ENCODE results near the gene YWHAH.

The YWHAH gene

GRCh38 chr22:31938296-31938695, 6.0 kb upstream of the YWHAH start:
- ATAC-seq, result no peak
- TF ChIP-seq SNAI2 (CRISPR knock-in tag; IDR thresholded peaks at IDR 0.05) (no peak), OSR1 (CRISPR knock-in tag; IDR thresholded peaks at IDR 0.05) (no peak), ESRRG (CRISPR knock-in tag; IDR thresholded peaks at IDR 0.05) (no peak), TCF4 (CRISPR knock-in tag; IDR thresholded peaks at IDR 0.05; ENCODE audit: borderline replicate concordance) (no peak), GLIS3 (CRISPR knock-in tag; IDR thresholded peaks at IDR 0.05) (no peak), CSRNP3 (CRISPR knock-in tag; IDR thresholded peaks at IDR 0.05) (no peak), ZFP30 (CRISPR knock-in tag; IDR thresholded peaks at IDR 0.05) (no peak), ZNF565 (CRISPR knock-in tag; conservative IDR thresholded peaks at IDR 0.05; ENCODE audit: low read depth) (no peak)
- TF ChIP-seq, protein P1, sequence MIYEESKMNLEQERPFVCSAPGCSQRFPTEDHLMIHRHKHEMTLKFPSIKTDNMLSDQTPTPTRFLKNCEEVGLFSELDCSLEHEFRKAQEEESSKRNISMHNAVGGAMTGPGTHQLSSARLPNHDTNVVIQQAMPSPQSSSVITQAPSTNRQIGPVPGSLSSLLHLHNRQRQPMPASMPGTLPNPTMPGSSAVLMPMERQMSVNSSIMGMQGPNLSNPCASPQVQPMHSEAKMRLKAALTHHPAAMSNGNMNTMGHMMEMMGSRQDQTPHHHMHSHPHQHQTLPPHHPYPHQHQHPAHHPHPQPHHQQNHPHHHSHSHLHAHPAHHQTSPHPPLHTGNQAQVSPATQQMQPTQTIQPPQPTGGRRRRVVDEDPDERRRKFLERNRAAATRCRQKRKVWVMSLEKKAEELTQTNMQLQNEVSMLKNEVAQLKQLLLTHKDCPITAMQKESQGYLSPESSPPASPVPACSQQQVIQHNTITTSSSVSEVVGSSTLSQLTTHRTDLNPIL (CRISPR knock-in tag; IDR thresholded peaks at IDR 0.05; ENCODE audit: low read depth), result no peak

GRCh38 chr22:31940506-31940905, 3.8 kb upstream of the YWHAH start:
- TF ChIP-seq TCF4 (CRISPR knock-in tag; IDR thresholded peaks at IDR 0.05; ENCODE audit: borderline replicate concordance) (no peak), TSHZ2 (CRISPR knock-in tag; IDR thresholded peaks at IDR 0.05) (no peak), SNAI2 (CRISPR knock-in tag; IDR thresholded peaks at IDR 0.05) (no peak), PATZ1 (CRISPR knock-in tag; IDR thresholded peaks at IDR 0.05; ENCODE audit: borderline replicate concordance) (no peak), CSDC2 (CRISPR knock-in tag; IDR thresholded peaks at IDR 0.05) (no peak), CSRNP3 (CRISPR knock-in tag; IDR thresholded peaks at IDR 0.05) (no peak), ZC3H10 (CRISPR knock-in tag; IDR thresholded peaks at IDR 0.05) (no peak), ZNF70 (CRISPR knock-in tag; IDR thresholded peaks at IDR 0.05) (no peak), OSR1 (CRISPR knock-in tag; IDR thresholded peaks at IDR 0.05) (no peak), RARB (CRISPR knock-in tag; IDR thresholded peaks at IDR 0.05) (no peak), ARNTL (CRISPR knock-in tag; IDR thresholded peaks at IDR 0.05; ENCODE audit: borderline replicate concordance, low read depth) (no peak), ZNF565 (CRISPR knock-in tag; conservative IDR thresholded peaks at IDR 0.05; ENCODE audit: low read depth) (no peak), ISL1 (CRISPR knock-in tag; IDR thresholded peaks at IDR 0.05) (no peak), TOX (CRISPR knock-in tag; IDR thresholded peaks at IDR 0.05; ENCODE audit: borderline replicate concordance) (no peak)
- TF ChIP-seq, protein P1 (CRISPR knock-in tag; IDR thresholded peaks at IDR 0.05; ENCODE audit: low read depth), result no peak
- TF ChIP-seq, protein P2, sequence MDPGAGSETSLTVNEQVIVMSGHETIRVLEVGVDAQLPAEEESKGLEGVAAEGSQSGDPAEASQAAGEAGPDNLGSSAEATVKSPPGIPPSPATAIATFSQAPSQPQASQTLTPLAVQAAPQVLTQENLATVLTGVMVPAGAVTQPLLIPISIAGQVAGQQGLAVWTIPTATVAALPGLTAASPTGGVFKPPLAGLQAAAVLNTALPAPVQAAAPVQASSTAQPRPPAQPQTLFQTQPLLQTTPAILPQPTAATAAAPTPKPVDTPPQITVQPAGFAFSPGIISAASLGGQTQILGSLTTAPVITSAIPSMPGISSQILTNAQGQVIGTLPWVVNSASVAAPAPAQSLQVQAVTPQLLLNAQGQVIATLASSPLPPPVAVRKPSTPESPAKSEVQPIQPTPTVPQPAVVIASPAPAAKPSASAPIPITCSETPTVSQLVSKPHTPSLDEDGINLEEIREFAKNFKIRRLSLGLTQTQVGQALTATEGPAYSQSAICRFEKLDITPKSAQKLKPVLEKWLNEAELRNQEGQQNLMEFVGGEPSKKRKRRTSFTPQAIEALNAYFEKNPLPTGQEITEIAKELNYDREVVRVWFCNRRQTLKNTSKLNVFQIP (CRISPR knock-in tag; IDR thresholded peaks at IDR 0.05; ENCODE audit: borderline replicate concordance, low read depth), result no peak
- ATAC-seq, result no peak

Measured in SK-N-SH treated with all-trans-retinoic acid at 6 μM for 48 hours (cell line).